GM19238 (cell line): ENCODE data around the gene DYRK2.

ENCODE experiments used
- DNase-seq: peaks from one replicate; pipeline ENCODE4 v3.0.0; 2011; ENCODE audit warnings: low spot score; ENCODE audit not compliant: insufficient read length

DYRK2 gene

DNA sequence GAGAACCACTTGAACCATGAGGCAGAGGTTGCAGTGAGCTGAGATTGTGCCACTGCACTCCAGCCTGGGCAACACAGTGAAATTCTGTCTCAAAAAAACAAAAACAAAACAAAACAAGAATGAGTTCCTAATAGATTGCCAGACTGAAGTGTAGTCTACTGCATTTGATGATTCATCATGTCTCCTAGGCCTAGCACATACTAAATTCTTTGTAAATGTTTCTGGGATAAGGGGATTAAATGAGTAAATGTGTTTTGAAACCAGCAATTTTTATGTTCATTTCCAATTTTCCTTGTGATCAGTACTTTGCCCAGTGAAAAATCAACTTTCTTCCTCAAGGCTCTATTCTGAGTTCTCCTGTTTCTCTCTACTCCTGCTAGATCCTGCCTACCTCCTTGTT lies 2.9 kb upstream of the DYRK2 start:
- DNase-seq, result no peak

DNA sequence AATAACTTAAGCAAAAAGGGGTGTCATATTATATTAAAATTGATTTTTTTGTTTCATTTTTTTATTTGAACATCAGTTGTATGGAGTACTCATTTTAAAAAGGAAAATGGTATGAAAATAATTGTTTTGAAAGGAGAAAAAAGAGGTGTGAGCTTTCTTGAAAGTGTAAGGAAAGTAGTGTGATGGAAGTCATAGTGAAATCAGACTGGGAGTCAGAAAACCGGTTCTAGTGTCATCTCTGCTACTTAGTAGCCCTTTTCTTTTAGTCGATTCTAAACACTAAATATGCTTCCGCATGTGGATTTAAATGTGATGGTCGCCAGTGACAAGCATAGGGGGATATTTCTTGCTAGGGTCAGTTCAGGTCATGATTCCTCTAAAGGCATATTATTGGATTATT lies 1.8 kb upstream of the DYRK2 start:
- no peak for DNase-seq

DNA sequence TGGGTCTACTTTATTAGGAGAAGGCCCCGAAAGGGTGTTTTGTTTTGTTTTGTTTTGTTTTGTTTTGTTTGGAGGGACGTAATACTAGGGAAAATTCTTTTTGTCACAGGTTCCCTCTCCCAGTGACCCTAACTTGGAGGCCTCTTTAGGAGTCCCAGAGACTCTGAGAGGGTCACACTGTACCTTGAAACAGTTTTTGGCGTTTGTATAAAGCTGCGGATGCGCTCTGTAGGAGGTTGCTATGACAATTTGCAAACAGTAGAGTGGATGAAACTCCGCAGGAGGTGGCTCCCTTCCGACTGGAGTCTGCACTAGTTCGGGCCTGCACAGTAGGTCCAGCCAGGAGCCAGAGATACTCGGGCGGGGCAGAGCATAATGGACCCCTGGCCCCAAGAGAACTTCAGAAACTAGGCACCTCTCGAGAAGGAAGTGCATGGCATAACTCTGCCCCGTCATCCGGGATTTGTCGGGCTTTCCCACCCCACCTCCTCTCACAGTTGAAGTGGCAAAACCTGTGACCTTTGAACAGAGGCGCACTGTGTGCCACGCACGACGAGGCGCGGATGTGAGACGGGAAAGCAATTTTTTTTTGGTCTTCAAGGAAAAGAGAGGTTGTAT lies 1.3 kb upstream of the DYRK2 start:
- DNase-seq, result no peak

DNA sequence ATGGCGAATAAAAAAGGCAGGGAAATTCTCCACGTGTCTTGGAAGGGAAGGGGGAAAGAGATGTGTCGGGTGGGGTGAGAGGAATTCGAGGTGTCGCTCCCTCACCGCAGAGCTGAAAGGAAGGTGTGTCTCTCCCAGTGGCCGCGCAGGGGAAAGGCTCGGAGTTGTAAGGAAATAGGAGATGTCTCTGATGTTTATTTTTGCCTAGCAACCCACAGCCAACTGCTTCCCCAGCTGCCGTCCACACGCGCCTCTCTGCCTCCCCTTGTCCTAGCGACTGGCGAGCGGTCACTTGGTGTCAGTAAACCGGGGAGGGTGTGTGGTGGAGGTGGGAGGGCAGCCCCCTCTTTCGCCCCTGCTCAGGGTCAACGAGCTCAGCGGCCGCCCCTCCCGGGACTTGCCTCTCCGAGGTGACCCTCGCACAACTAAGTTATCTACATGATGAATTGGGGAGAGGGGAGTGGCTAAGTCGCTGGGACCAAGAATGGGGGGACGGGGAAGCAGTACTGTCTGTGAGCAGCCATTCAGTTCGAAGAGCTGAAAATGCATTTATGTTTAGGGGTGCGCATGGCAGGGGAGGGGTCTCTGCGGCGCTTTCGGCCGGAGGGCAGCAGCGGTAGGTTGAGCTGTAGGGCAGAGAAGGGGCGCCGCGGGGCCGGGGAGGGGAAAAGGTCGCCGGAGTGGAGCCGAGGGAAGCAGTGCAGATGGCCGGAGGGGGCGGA lies 585 bp upstream of the DYRK2 start:
- peak; percentile 32 for DNase-seq

DNA sequence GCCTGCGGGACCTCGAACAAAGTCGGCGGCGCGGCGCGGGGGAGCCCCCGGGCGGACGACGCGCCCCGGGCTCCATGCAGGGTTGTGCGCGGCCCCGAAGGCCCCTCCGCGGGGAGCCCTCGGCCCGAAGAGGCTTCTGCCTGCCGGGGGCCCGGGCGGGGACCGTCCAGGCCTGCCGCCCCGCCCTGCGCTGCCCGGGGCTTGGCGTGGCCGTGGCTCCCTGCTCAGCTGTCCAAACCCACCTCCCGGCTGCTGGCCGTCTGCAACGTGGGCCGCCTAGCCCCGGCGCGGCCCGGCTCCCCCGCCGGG lies 670 bp downstream of the DYRK2 start:
- DNase-seq, result peak; percentile 29

DNA sequence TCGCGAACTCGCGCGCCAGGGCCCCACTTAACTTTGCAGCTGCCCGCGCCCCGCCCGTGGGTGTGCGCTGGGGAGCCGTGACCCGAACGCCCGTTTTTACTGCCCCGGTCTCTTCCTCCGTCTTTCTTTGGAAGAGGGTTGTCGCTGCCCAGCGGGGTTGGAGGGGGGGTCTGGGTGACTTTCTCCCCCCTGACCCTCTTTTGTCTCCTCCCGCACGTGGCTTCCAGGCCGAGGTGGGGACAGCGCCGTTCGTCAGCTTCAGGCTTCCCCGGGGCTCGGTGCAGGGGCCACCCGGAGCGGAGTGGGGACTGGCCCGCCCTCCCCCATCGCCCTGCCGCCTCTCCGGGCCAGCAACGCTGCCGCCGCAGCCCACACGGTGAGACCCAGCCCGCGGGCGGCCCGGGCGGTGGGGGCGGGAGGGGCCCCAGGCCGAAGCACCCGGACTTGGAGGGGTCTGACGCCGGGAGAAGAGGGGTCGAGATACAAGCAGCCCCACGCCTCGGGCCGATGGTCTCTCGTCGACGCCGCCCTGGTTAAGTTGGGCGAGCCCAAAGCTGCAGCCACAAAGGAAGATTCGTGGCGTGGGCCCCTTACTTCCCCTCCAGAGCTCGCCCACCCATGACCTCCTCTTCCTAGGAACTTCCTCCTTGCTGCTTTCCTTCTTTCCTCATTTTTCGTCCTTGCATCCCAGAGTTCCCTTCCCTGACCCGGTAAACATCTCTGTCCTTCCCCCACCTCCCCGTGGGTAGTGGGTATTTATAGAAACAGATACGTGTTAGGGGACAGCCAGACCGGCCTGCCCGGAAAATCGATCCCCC lies 1.2 kb downstream of the DYRK2 start:
- peak; percentile 42 for DNase-seq

DNA sequence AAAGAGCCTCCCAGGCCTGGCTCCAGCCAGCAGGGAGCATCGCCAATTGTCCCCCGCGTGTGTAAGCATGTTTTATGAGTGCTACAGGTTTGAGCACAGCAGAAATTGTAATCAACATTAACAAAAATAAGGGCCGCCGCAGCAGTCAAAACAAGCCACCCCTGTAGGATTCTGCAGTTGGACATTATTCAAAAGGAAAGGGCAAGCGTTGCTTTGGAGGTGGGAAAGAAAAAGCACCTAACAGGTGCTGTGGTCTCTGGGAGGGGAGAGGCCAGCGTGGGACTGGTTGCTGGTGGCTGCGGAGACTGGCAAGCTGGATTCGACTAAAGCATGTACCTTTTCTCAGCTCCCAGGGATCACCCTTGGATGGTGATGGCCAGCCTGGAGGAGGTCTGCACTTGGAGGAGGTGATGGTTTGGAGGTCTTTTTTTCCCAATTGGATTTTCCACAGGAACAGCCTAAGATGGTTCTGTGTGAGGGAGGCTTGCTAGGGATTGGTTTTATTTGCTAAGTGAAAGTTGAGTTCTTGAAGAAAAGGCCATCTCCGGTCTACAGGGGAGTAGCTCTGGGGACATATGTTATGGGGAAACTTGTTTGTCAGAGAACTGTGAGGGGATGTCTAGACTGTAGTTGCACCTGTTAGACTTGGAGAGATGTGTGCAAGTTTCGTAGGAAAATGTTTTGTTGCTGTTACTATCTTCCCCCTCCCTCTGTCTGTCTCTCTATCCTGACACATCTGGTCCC lies 2.0 kb downstream of the DYRK2 start:
- DNase-seq, result peak; percentile 32

DNA sequence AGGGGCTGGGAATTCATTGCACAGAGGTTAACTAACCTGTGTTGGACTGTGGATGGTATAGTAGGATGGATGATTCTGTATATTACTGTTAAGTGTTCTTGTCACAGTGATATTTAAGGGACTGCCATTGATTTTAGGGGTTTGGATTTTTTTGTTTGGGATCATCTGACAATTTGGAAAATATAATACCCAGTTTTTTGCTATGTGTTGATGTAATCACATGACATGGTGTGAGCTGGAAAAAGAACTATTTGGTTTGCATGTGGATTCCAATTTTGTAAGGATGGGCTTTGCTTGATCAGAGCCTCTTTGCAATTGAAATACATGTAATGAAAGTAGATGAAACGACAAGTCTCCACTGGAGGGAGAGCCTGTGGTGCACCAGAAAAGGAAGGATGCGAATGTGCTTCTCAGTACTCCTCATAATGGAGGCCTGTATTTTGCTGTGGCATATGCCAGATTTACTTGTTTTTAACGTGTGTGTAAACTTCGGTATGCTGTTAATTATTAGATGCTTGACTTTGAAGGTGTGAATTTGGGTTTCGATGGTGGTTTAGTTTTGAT lies 2.7 kb downstream of the DYRK2 start:
- DNase-seq, result peak; percentile 30

DNA sequence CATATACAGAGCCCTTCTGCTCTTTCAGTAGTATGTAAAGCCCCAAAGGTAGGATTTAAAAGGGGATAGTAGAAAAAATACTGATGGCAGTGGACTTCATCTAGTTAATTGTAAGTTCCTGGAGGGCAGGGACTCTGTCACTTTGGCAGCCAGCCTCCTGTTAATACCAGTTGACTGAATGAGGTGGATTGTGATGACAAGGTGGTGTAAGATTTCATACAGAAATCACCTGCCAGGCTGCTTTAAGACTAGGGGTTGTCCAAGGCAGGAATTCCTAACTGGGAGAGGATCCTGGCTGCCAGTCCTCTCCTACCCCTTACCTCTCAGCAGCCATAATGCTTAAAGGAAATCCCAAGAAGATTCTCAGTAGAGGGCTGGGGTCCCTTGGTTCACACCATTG lies 7.3 kb downstream of the DYRK2 start:
- no peak for DNase-seq

DNA sequence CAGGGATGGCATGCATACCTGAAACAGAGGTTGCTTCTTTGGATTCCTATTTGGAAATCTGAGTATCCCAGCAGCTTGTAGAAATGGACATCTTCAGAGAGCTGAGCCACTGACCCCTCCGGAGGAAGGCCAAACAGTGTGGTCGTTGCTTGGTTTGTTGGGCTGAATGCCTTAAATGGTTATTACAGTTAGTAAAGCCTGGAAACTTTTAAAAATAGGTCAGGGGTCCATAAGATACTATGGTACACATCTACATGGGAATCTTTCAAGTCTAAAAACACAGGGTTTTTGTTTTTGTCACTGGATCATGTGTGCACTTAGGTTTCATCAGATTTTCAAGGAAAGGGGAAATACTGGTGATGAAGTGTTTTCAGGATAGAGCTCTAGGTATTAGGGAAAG lies 7.7 kb downstream of the DYRK2 start:
- DNase-seq, result no peak

DNA sequence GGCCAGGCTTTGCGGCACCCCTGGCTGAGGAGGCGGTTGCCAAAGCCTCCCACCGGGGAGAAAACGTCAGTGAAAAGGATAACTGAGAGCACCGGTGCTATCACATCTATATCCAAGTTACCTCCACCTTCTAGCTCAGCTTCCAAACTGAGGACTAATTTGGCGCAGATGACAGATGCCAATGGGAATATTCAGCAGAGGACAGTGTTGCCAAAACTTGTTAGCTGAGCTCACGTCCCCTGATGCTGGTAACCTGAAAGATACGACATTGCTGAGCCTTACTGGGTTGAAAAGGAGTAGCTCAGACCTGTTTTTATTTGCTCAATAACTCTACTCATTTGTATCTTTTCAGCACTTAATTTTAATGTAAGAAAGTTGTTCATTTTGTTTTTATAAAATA lies 9.9 kb downstream of the DYRK2 start:
- no peak for DNase-seq

DNA sequence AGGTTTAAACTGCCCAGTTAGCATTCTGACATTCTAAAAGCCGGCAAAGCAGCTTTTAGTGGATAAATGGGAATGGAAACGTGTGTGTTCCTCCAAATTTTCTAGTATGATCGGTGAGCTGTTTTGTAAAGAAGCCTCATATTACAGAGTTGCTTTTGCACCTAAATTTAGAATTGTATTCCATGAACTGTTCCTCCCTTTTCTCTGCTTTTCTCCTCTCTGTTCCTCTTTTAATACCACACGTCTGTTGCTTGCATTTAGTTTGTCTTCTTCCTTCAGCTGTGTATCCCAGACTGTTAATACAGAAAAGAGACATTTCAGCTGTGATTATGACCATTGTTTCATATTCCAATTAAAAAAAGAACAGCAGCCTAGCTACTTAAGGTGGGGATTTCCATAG lies 10.7 kb downstream of the DYRK2 start:
- DNase-seq, result no peak

DNA sequence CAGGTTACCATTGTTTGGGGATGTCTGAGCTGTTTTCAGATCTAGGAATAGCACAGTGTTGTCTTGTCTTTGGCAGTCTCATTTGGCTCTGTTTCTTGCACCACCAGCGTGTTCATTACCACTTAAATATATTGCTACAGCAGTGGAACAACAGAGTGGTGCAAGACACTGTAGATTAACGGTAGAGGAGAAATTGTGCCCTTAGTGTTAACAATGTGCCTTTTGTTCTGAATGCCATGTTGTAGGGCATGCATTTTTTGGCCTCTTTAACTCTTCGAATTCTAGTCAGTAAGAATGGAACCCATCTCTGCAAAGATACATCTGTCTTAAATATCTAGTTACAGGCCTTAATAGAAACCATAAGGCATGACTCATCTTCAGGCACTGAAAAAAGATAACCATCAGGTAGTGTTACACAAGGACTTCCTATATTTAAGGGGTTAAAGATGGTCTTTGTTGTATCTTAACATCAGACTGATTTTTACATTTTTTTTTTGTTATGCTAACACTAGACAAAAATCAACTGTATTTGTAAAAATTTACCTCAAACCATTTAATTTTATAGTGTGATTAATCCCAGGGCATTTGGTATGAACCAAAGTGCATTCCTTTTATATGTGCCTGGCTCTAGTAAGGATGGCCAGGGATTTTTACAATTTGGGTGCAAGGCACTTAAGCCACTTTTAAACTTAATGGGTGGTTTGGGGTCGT lies 12.9 kb downstream of the DYRK2 start:
- no peak for DNase-seq

DNA sequence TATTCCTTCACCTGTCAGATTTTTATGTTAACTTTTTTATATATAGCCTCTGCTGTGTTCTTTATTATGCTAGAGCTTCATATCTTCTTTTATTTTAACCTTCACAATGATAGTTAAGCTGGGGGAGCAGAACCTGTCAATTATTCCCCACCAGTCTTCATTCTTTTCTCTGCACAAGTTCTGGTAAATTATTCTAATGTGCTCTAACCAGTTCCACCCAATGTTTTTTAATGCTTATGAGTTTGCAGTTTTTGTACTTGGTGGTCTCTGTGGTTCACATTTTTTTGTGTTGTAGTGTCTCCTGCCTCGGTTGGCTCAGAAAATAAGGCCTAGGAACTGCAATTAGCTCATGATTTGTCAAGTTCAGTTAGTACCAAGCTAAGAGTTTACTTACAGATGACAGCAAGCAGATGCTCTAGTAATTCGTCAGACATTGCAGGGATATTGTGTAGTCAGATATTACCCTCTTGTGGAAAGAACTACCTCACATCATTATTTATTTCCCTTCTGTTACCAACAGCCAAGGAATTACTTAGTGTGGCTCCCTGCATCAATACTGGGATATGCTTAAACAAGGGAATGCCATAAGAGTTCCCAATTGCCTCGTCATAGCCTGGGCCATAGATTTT lies 14.5 kb downstream of the DYRK2 start:
- DNase-seq, result no peak

DNA sequence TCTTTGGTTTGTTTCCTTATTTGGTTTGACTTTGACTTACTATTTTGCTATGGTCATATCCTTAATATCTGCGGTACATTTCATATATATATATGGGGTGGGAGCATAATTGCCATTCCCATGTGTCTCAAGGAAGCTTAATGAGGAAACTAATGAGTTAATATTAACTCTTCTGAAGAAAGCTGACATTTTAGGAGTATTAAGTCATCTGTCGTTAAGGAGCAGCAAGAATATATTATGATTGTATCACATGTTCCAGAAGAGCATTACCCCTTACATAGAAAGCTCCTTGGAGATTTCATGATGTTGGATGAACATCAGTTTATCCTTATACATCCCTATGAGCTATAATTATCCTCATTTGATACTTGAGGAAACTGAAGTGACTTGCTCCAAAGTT lies 15.6 kb downstream of the DYRK2 start:
- no peak for DNase-seq

DNA sequence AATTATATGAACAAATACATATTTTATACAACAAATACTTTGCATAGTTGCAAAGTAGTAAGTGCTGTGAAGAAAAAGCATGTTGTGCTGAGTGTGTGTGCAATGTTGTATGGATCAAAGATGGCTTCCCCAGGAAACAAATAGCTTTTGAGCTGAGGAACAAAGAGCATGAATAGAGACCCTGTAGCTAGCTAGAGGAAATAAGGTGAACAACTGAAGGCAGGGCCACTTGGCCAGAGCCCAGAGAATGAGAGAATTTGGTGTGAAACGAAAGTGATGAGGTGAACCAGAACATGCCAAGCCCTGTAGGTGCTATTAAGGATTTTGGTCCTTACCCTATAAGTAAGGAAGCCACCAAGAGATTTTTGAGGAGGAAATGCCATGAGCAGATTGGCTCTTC lies 17.1 kb downstream of the DYRK2 start:
- DNase-seq, result no peak

DNA sequence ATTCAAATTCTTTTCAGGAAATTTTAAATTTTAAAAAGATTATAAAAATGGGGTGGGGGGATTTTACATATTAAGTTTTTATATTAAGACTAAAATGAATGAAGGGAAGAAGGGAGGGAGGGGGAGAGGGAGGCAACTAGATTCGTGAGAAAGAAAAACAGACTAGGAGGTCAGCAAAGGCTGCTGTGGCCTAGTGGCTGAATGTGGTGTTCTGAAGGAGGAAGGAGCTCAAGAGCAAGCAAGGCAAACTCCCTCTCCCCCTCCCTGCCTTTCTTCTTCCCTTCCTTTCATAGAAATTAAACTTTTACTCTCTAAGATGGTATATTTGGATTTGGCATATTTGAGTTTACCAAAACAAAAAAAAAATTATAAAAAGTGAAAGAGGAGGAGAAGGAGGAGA lies 18.1 kb downstream of the DYRK2 start:
- no peak for DNase-seq

DNA sequence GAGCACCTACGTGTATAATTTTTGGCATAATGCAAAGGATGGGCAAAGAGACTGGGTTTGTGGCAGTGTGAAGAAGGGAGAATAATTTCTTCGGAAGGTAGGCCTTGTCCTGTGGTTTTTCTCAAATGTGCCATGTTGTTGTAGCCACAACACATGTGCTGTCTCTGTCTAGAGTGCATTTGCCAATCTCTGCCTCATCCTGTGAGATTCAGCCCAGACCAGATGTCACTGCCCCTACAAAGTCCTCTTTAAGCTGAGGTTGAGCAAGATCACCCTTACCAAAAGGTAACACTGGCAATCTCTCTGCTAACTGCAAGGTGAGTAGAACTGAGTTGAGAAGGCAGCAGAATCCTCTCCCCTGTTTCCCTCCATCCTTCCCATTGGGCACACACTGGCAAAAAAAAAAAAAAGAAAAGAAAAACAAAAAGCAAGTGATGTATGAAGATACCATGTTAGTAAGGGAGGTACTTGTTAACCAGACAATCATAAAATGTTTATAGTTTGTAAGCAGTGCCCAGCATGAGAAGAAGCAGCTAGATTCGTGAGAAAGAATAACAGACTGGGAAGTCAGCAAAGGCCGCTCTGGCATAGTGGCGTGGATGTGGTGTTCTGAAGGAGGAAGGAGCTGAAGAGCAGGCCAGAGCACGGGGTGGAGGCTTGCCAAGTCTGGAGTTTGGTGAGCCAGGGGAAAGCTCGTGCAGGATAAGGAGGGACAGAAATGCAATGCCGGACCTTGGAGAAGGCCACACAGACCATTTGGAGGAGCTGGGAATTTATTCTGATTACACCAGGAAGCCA lies 18.9 kb downstream of the DYRK2 start:
- no peak for DNase-seq

DNA sequence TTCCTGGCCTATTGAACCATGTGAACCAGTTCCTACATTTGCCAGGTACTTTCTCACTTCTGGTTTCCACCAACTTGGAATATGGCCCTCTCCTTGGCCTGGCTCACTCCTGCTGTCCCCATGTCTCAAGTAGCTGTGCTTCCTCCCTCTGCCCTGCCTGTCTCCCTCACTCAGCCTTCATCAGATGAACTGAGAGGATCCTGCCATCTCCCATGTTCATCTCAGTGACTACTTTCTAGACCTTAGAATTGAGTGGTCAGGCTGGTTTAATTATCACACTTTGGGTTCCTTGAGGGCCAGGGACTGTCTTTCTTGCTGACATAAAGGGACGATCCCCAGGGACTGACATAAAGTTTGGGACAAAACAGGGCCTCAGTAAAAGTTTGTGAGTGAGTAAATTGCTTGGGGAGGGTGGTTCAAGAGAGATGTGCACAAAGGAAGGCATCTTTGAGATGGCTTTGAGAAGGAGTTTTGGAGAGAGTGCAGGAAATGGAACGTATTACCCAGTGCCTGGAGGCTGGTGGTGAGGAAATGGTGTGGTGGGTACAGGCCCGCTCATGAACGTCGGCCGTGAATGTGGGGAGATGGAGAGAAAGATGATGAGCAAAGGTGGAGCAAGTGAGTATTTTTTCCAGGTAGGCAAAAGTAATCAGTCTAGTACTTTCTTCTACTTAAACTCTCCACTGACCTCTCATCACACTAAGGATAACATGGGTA lies 20.8 kb downstream of the DYRK2 start:
- DNase-seq, result no peak
